ENCODE data around the gene CCDC63.

GRCh38 chr12:110889361-110889760 lies 42.6 kb downstream of the CCDC63 start:
- TF ChIP-seq CTCF (conservative IDR thresholded peaks at IDR 0.05 in 1 of 2, IDR thresholded peaks at IDR 0.05 in 1 of 2; ENCODE audit: extremely low read depth in 1 of 2, insufficient read depth in 1 of 2, low read depth in 1 of 2, low read length in 2 of 2) (no peak), EZH2 (IDR thresholded peaks at IDR 0.05; ENCODE audit: borderline replicate concordance, low read length) (no peak)
